Esophagus muscularis mucosa (tissue), 4 donors: Measurements from ENCODE around the gene GJB4.

ENCODE experiments used
- EP300 ChIP-seq: sonication (generic); formaldehyde crosslinking; IDR thresholded peaks from one replicate; pipeline ENCODE4 v1.6.1; 2017; ENCODE audit warnings: antibody characterized with exemption
- POLR2A ChIP-seq: fragments of 450-650 bp; IDR thresholded peaks from one replicate; pipeline ENCODE4 v1.6.1; 2017; ENCODE audit warnings: antibody characterized with exemption, moderate library complexity, mild to moderate bottlenecking, low read depth
- POLR2AphosphoS5 ChIP-seq, 2 donors: sonication (generic); formaldehyde crosslinking; IDR thresholded peaks; one replicate each; pipeline ENCODE4 v1.6.1; 2017; ENCODE audit warnings: antibody characterized with exemption in 2 of 2
- TF ChIP-seq, protein P1 (sequence below), 3 experiments: fragments of 200-600 bp in 2 of 3; fragments of 450-650 bp in 1 of 3; sonication (generic) in 2 of 3; IDR thresholded peaks; one replicate each; pipeline ENCODE4 v1.5.1; 2017 to 2019; ENCODE audit warnings: antibody characterized with exemption in 3 of 3, mild to moderate bottlenecking in 2 of 3, moderate library complexity in 1 of 3

DNA sequence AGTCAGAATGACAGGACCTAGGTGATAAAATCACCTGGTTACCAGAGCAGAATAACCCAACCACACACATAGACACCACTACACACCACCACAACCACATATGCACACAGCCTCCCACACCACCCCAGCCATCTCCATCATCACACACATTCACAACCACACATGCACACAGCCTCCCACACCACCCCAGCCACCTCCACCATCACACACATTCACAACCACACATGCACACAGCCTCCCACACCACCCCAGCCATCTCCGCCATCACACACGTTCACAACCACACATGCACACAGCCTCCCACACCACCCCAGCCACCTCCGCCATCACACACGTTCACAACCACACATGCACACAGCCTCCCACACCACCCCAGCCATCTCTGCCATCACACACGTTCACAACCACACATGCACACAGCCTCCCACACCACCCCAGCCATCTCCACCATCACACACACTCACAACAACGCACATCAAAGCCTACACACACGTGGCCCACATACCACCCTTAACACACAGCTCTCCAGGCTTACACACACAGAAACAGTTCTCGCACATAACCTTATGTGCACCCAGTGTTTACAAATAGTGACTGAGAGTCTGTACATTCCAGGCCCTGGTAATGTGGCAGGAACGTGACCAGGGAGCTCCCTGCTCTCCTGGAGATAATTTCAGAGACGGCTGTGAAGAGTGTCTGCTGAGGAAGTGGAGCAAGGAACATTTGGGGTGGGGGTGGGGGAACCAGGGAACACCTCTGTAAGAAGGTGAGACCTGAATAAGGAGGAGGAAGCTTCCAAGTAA is 18.2 kb downstream of the GJB4 start:
- TF ChIP-seq POLR2AphosphoS5 (IDR thresholded peaks at IDR 0.05) (no peak), EP300 (no peak), POLR2A (no peak)
- TF ChIP-seq, protein P1, sequence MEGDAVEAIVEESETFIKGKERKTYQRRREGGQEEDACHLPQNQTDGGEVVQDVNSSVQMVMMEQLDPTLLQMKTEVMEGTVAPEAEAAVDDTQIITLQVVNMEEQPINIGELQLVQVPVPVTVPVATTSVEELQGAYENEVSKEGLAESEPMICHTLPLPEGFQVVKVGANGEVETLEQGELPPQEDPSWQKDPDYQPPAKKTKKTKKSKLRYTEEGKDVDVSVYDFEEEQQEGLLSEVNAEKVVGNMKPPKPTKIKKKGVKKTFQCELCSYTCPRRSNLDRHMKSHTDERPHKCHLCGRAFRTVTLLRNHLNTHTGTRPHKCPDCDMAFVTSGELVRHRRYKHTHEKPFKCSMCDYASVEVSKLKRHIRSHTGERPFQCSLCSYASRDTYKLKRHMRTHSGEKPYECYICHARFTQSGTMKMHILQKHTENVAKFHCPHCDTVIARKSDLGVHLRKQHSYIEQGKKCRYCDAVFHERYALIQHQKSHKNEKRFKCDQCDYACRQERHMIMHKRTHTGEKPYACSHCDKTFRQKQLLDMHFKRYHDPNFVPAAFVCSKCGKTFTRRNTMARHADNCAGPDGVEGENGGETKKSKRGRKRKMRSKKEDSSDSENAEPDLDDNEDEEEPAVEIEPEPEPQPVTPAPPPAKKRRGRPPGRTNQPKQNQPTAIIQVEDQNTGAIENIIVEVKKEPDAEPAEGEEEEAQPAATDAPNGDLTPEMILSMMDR (IDR thresholded peaks at IDR 0.05) = no peak
